GM18867 (cell line): Measurements from ENCODE around the gene SHB.

ENCODE experiments used
- ATAC-seq: cut with Tn5 transposase; IDR thresholded peaks from one replicate; pipeline ENCODE4 v1.9.1; 2021; ENCODE audit warnings: mild to moderate bottlenecking, moderate library complexity; ENCODE audit not compliant: unreplicated experiment

SHB gene

GRCh38 chr9:37870799-37871176 lies 198.2 kb downstream of the SHB start:
- no peak for ATAC-seq

- no peak for ATAC-seq
Observed at GRCh38 chr9:37870081-37870798, 198.8 kb downstream of the SHB start.
